Dermis microvascular lymphatic vessel endothelial cell (primary cell): ENCODE results near the gene IRX6. TPM values are rescaled to one million over a fixed set of nuclear protein-coding genes. Genes with fewer than 3 reads are reported as not detected.

Experiments used
- DNase-seq, 2 donors: peaks; one replicate each; pipeline versions ENCODE4 v3.0.0 to v3.0.0-alpha.2; 2010; ENCODE audit warnings: low read depth in 2 of 2
- total RNA-seq: library from RNA; depleted of rRNA; stranded (reverse); fragments of >200 nt; gene quantifications from 2 replicates; pipeline ENCODE4 v1.2.1, GENCODE V29; 2014

Gene IRX6
- total RNA-seq, 1 donor from 2014 or later, result not detected

DNA sequence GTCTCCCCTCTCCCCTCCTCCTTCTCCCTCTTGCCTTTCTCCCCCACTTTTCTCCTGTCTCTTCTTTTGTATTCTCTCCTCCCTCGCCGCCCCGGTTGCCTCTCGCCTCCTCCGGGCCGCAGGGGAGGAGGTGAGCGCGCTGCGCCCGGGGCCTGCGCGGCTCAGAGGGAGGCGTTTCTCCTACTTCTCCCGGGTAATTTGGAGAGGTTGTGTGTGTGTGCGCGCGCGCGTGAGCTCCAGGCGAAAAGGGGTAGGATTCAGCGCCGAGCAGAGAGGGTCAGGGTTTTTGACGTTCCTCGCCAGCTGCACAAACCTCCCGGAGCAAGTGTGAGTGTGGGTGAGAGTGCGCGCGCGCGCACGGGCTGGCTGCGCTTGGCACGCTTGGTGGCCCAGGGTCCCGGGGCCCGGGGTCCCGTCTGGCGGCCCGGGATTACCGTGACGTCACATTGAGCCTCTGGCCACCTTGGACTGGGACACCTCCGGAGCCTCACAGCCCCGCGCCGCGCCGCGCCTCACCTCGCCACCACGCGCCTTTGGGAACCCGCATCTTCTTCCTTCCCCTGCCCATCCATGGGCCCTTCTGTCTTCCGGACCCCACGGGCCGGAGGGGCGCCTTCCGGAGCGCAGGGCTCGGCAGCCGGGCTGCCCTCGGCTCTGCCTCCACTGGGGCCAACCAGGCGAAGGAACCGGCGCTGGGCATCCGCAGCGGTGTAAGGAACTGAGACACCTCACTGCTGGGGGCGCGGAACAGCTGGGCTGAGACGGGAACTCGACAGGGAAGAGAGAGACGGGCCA lies 479 bp downstream of the IRX6 start:
- no peak for DNase-seq

- no peak for DNase-seq
Observed at GRCh38 chr16:55325080-55325447, 1.1 kb downstream of the IRX6 start.

DNA sequence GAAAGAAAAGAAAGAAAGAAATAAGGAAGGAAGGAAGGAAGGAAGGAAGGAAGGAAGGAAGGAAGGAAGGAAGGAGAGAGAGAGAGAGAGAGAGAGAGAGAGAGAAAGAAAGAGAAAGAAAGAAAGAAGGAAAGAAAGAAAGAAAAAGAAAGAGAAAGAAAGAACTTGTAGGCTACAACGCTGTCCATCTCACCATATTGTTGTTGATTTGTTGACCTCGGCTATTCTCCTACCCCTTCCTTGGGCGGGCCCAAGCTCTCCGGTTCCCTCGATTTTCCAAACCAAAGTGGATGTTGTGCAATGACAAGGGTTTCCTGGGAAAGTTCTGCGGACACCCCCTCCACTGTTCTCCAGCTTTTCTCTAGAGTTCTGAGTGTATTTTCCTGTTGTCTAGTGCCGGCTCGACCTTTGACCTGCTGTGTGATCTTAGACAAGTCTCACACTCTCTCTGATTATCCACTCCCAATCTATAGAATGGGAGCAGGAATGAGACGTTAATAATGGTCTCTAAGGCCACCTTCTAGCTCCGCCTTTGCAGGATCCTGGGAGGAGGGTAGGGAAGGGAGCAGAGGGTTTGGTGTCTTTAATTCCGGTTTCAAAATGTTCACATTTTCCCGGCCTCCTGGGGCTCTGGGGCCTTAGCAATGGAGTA lies 1.6 kb downstream of the IRX6 start:
- DNase-seq, result no peak

GRCh38 chr16:55326261-55327092 lies 2.5 kb downstream of the IRX6 start:
- no peak for DNase-seq

DNA sequence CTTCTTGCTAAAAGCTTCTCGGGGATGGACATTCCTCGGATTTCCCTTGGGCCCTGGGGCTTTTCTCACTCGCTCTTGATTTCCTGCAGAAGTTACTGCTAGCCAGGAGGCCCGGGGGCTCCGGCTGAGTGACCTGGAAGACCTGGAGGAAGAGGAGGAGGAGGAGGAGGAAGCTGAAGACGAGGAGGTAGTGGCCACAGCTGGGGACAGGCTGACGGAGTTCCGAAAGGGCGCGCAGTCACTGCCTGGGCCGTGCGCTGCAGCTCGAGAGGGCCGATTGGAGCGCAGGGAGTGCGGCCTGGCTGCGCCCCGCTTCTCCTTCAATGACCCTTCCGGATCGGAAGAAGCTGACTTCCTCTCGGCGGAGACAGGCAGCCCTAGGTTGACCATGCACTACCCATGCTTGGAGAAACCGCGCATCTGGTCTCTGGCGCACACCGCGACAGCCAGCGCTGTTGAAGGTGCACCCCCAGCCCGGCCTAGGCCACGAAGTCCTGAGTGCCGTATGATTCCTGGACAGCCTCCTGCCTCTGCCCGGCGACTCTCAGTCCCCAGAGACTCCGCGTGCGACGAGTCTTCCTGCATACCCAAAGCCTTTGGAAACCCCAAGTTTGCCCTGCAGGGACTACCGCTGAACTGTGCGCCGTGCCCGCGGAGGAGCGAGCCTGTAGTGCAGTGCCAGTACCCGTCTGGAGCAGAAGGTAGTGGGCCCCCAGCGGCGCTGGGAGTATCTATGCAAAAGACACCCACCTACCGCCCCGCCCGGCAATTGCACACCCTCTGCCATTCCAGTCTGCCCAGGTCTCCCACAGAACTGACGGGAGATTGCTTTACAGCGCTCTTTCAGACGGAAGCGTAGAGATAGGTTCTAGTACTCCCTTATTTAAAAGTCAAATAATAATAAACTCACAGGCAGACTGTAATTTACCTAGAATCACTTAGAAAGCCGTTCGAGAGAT lies 4.9 kb downstream of the IRX6 start:
- no peak for DNase-seq

- no peak for DNase-seq
Observed at GRCh38 chr16:55329791-55330428, 5.9 kb downstream of the IRX6 start.

DNA sequence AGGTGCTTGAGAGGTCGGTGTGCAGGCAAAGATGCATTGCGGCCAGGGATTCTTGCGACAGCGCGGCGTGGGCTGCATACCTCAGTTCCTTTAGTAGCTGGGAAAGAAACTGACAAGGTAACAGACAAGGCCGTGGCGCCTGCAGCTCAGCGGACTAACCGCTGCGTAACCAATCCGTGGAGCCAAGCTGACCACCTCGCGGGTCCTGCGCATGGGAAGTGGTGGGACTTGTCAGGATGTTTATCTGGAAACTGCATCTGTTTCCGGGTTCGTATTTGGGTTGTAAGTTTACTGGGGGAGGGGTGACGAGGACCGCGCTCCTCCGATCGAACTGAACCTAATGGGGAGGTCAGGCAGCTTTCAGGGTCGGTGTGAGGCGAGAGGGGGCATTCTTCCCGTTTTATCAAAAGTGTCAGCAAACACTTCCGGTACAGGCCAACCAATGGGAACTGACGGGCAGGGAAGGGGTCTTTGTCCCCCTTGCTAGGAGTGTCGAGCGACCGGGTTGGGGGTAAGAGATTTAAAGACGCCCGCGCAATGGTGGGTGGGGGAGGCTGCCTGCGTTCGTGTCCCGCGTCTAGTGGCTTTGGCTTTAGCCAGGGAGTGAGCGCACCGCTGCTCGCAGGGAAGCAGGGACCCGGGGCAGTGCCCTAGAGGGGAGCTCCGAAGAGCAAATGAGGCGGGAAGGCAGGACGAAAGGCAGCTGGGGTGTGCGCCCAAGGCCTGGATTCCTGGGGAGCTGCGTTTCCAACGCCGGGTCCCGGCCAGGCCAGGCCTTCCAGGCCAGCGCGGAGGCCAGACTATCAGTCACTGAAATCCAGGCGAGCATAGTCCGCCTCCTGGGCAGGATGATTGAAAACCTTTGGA lies 7.0 kb downstream of the IRX6 start:
- no peak for DNase-seq

DNA sequence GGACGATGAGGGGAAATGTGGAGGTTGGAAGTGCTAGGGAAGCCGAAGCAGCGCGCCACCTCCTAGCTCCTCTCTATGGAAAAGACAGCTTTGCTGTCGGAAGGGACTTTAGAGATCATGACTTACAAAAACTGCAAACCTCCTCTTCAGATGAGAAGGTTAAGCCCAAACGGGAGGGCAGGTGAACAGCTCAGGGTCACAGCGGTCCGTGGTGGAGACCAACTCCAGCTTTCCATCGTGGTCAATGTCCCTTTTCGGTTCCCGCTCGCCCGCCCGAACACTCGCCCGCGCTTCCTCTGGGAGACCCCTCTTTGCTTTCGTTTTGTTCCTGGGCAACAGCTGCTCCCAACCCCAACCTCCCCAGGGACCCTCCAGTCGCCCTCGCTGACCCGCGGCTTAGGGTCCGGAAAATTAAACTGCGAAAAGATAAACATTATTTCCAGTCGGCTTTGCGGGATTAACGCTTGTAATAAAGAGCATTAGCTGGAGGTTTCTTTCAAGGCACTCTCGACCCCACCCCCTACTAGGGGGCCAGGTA lies 7.7 kb downstream of the IRX6 start:
- no peak for DNase-seq

DNA sequence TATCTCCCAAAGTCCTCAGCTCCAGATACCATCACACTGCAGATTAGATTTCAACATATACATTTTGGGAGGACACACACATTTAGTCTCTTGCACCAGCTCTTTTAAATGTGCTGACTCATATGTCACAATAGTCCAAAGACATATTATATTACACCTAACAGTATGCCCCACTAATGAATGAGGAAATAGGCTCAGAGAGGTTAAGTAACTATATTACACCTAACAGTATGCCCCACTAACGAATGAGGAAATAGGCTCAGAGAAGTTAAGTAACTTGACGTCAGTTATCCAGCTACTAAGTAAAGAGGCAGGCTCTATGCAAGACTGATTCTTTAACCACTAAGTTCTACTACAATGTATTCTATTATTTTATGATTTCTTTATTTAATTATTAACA lies 9.7 kb downstream of the IRX6 start:
- DNase-seq, result no peak

DNA sequence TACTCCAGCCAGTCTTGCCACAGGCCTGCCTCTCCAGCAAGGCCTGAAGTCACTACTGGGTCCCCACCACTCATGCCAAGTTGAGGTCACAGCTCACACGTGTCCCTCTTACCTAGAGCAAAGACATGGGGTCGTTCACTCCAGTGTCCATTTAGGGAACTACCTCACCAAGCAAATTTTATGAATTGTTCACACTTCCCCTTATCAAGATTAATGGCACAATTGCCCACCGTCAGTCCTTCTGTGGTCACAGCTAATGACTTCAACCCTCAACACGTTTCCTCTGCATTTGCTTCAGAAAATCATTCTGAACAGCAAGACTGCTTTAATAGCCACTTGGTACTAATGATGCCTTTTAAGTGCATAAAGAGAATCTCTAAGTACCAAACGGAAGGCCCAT lies 14.6 kb downstream of the IRX6 start:
- DNase-seq, result no peak

DNA sequence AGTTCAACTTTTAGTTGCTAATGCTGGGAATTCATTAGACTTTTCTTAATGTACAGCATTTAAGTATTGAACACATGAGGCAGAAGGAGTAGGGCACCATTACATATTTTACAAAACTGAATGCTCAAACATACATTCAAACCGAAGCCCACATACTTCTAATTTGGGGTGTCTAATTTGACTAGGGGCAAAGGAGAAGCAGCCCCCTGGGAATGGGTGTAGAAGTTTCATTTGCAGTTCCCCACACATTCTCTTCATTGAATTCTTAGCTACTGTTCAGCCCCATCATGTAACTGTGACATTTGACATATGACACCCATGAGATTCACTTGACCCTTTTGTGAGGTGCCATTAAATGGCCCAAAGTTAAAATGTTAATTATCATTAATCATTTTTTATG lies 16.4 kb downstream of the IRX6 start:
- DNase-seq, result no peak

DNA sequence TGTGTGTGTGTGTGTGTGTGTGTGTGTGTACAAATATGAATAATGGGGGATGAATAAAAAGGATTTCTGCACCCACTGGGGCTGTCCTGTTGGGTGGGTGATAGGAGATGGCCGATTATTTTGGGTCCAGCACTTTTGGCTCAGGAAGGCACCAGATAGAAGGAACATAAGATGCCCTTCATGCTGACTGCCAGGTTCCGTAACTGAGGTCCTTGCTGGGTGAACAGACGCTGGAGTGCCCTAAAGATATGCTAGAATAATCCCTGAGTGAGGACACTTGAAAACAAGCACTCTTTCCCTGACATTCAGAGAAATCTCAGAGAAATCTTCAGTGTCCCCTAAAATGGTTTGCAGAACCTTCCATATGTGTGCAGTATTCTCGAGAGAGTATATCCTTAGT lies 17.7 kb downstream of the IRX6 start:
- DNase-seq, result no peak

DNA sequence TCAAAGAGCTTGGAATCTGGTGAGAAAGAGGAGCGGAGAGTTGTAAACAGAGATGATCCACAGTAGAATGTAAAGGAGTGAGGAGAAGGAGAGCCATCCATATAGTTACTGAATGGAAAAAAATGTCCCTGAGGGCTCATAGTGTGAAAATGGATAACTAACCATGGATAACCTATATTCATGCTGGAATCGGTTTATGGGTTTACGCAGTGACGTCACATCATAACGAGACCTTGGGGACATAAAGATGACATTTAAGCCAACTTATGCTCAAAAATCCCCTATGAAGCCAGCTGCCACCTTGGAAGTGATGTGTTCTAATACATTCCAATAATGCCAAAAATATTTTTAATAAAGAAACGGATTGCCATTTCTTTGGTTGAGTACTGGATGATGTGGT lies 22.5 kb downstream of the IRX6 start:
- no peak for DNase-seq

- DNase-seq, result no peak
Observed at GRCh38 chr16:55349867-55350266, 25.9 kb downstream of the IRX6 start.

DNA sequence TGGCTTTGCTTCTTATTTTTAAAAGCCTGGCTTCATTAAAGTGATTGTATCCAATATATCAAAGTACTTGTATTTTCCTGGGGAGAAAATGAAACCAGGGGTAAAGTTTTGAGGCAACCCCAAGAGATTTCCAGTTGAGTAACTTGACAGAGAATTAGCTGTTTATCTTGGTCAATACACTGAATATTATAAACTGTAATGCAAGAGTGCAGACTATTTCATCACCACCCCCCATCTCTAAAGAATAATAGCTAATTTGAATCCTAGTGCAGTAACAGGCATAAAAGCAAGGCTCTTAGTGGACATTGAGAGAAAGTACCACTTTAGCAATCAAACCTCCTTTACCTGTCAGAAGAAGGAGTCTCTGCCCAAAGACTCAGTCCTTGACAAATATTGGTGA lies 27.0 kb downstream of the IRX6 start:
- DNase-seq, result no peak

GRCh38 chr16:55351936-55352335 lies 27.9 kb downstream of the IRX6 start:
- DNase-seq, result no peak

DNA sequence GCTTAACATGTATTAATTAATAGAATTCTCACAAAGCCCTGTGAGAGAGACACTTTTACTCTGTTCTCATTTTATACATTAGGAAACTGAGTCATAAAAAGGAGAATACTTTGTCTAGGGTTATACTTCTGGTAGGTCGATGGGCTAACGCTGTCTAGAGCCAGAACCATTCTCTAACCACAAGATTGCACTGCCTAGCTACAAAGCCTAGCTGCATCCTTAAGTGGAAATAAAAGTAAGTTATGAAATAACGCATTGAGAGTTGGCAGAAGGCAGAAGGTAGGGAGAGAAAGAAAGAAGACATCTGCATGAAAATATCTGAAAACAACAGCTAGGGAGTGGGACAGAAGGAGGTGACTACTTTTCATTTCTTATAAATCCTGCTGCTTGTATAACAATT lies 33.2 kb downstream of the IRX6 start:
- no peak for DNase-seq

DNA sequence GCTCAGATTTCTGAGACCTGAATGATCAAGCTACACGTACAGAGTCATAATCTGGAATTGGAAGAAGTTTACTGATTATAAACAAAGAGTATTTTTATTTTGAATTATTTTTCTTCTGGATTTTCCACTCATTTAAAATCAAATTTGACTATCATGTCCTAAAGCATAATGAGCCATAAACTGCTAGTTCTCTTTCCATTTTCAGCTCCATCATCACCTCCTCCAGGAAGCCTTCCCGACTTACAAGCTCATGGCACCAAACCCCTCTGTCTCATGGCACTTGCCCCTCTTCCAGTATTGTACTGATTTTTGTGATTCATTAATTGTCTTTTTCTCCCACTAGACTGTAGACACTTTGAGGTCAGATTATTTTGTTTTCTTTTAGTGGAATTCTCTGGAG lies 35.9 kb downstream of the IRX6 start:
- no peak for DNase-seq

DNA sequence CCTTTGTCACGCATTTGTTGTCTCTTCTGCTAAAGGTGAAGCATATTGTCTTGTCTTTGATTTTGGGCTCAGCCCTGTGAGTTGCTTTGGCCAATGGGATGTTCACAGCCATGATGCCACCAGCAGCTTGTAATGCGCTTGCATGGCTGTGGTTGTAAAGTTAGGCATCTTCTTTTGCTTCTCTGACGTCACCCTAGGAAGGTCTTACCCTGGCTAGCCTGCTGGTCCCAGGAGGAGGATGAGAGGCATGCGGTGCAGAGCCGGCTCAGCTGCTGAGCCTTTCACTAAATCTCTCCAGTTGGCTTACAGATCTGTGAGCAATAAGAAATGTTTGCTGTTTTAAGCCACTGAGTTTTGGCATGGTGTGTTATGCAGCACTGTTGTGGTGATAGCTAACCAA lies 40.8 kb downstream of the IRX6 start:
- no peak for DNase-seq
